H9 (cell line): Measurements from ENCODE around the gene SHANK1. TPM values are rescaled to one million over a fixed set of nuclear protein-coding genes. Genes with fewer than 3 reads are reported as not detected.

ENCODE experiments used
- DNase-seq: peaks from one replicate; pipeline ENCODE4 v3.0.0-alpha.2; 2017
- H2AFZ ChIP-seq: one replicate; pipeline ENCODE4 v1.6.1; 2013; ENCODE audit warnings: mild to moderate bottlenecking, low read length, control low read depth, moderate library complexity
- H2AK5ac ChIP-seq: 2 replicates; pipeline ENCODE4 v1.6.1; 2013; ENCODE audit warnings: low read length, control low read depth, mixed read lengths; ENCODE audit not compliant: insufficient read length
- H2BK120ac ChIP-seq: one replicate; pipeline ENCODE4 v1.6.1; 2013; ENCODE audit warnings: low read depth, mild to moderate bottlenecking, low read length, control low read depth, inconsistent platforms; ENCODE audit not compliant: poor library complexity, severe bottlenecking
- H2BK12ac ChIP-seq: 2 replicates; pipeline ENCODE4 v1.6.1; 2013; ENCODE audit warnings: low read length, control low read depth, mixed read lengths, low read depth; ENCODE audit not compliant: insufficient read length
- H2BK15ac ChIP-seq: 2 replicates; pipeline ENCODE4 v1.6.1; 2013; ENCODE audit warnings: low read depth, low read length, control low read depth
- H2BK20ac ChIP-seq: one replicate; pipeline ENCODE4 v1.6.1; 2013; ENCODE audit warnings: low read depth, mild to moderate bottlenecking, low read length, control low read depth, inconsistent platforms; ENCODE audit not compliant: poor library complexity, severe bottlenecking
- H2BK5ac ChIP-seq: 2 replicates; pipeline ENCODE4 v1.6.1; 2013; ENCODE audit warnings: low read length, control low read depth, mixed read lengths; ENCODE audit not compliant: insufficient read length
- H3K14ac ChIP-seq: 2 replicates; pipeline ENCODE4 v1.6.1; 2013; ENCODE audit warnings: low read length, control low read depth; ENCODE audit not compliant: insufficient read depth
- H3K18ac ChIP-seq: 2 replicates; pipeline ENCODE4 v1.6.1; 2013; ENCODE audit warnings: low read depth, mild to moderate bottlenecking, mixed read lengths, low read length, control low read depth; ENCODE audit not compliant: insufficient read length
- H3K23ac ChIP-seq: 2 replicates; pipeline ENCODE4 v1.6.1; 2013; ENCODE audit warnings: low read length, control low read depth, mixed read lengths, low read depth; ENCODE audit not compliant: insufficient read length
- H3K23me2 ChIP-seq: 2 replicates; pipeline ENCODE4 v1.6.1; 2013; ENCODE audit warnings: low read depth, mild to moderate bottlenecking, mixed read lengths, low read length, control low read depth; ENCODE audit not compliant: insufficient read length, poor library complexity, severe bottlenecking
- H3K27ac ChIP-seq: 2 replicates; pipeline ENCODE4 v1.5.1; 2013; ENCODE audit warnings: low read length, control low read depth, mixed read lengths, low read depth; ENCODE audit not compliant: insufficient read length
- H3K27me3 ChIP-seq: 2 replicates; pipeline ENCODE4 v1.6.1; 2013; ENCODE audit warnings: low read length, control low read depth, inconsistent platforms; ENCODE audit not compliant: insufficient read depth
- H3K4ac ChIP-seq: 2 replicates; pipeline ENCODE4 v1.6.1; 2013; ENCODE audit warnings: low read depth, mild to moderate bottlenecking, control low read depth, inconsistent platforms, low read length, moderate library complexity
- H3K4me1 ChIP-seq: 2 replicates; pipeline ENCODE4 v1.6.1; 2013; ENCODE audit warnings: low read length, control low read depth, inconsistent platforms; ENCODE audit not compliant: insufficient read depth
- H3K4me2 ChIP-seq: 2 replicates; pipeline ENCODE4 v1.6.1; 2013; ENCODE audit warnings: low read length, control low read depth, mixed read lengths; ENCODE audit not compliant: insufficient read length, insufficient read depth
- H3K56ac ChIP-seq: 2 replicates; pipeline ENCODE4 v1.6.1; 2013; ENCODE audit warnings: low read depth, mild to moderate bottlenecking, mixed read lengths, low read length, control low read depth; ENCODE audit not compliant: insufficient read length
- H3K79me1 ChIP-seq: 2 replicates; pipeline ENCODE4 v1.6.1; 2013; ENCODE audit warnings: low read depth, mild to moderate bottlenecking, moderate library complexity, low read length, control low read depth, inconsistent platforms; ENCODE audit not compliant: insufficient read depth, poor library complexity, severe bottlenecking
- H3K79me2 ChIP-seq: 2 replicates; pipeline ENCODE4 v1.6.1; 2013; ENCODE audit warnings: low read length, control low read depth, inconsistent platforms; ENCODE audit not compliant: insufficient read depth
- H3K9ac ChIP-seq: 2 replicates; pipeline ENCODE4 v1.6.1; 2013; ENCODE audit warnings: low read length, control low read depth, mixed read lengths; ENCODE audit not compliant: insufficient read length; ENCODE audit errors: extremely low read depth
- H3K9me3 ChIP-seq: one replicate; pipeline ENCODE4 v1.6.1; 2013; ENCODE audit warnings: low read depth, low read length, inconsistent platforms; ENCODE audit not compliant: control insufficient read depth
- H3T11ph ChIP-seq: one replicate; pipeline ENCODE4 v1.6.1; 2013; ENCODE audit warnings: mild to moderate bottlenecking, low read length, control low read depth, inconsistent platforms
- H4K20me1 ChIP-seq: one replicate; pipeline ENCODE4 v1.6.1; 2013; ENCODE audit not compliant: control insufficient read depth, insufficient read length, insufficient read depth
- H4K5ac ChIP-seq: 2 replicates; pipeline ENCODE4 v1.6.1; 2013; ENCODE audit warnings: low read depth, mild to moderate bottlenecking, mixed read lengths, low read length, control low read depth; ENCODE audit not compliant: insufficient read length
- H4K8ac ChIP-seq: replicated peaks from 2 replicates; pipeline ENCODE4 v1.6.1; 2013; ENCODE audit warnings: low read length, control low read depth, mixed read lengths, low read depth; ENCODE audit not compliant: insufficient read length
- H4K91ac ChIP-seq: 2 replicates; pipeline ENCODE4 v1.6.1; 2013; ENCODE audit warnings: low read depth, mild to moderate bottlenecking, moderate library complexity, mixed read lengths, low read length, control low read depth; ENCODE audit not compliant: insufficient read length
- H3K27ac Mint-ChIP-seq, 3 experiments: 2 replicates in 2 of 3; 3 replicates in 1 of 3; pipeline ENCODE4 v1.8.0; 2020 to 2021; ENCODE audit warnings: mixed read lengths in 3 of 3, mild to moderate bottlenecking in 1 of 3, moderate library complexity in 1 of 3
- H3K27me3 Mint-ChIP-seq: 2 replicates; pipeline ENCODE4 v1.8.0; 2021; ENCODE audit warnings: low read depth, mild to moderate bottlenecking, moderate library complexity, mixed read lengths
- H3K36me3 Mint-ChIP-seq, 3 experiments: 2 replicates in 2 of 3; 3 replicates in 1 of 3; pipeline ENCODE4 v1.8.0; 2020 to 2021; ENCODE audit warnings: low read depth in 3 of 3, mixed read lengths in 3 of 3; ENCODE audit not compliant: insufficient read depth in 1 of 3
- H3K4me1 Mint-ChIP-seq, 2 experiments: 2 replicates each; pipeline ENCODE4 v1.8.0; 2020; ENCODE audit warnings: mixed read lengths in 2 of 2
- H3K4me3 Mint-ChIP-seq, 2 experiments: 2 replicates in 1 of 2; 3 replicates in 1 of 2; pipeline ENCODE4 v1.8.0; 2020 to 2021; ENCODE audit warnings: mild to moderate bottlenecking in 2 of 2, mixed read lengths in 2 of 2, moderate library complexity in 1 of 2
- H3K9me3 Mint-ChIP-seq, 2 experiments: 2 replicates in 1 of 2; 3 replicates in 1 of 2; pipeline ENCODE4 v1.8.0; 2020; ENCODE audit warnings: mild to moderate bottlenecking in 2 of 2, mixed read lengths in 2 of 2, moderate library complexity in 1 of 2
- WGBS: extraction: QIAGEN DNeasy Blood & Tissue Kit; methylation state at CpG from one replicate; pipeline ENCODE4 v1.1.7; 2013; ENCODE audit warnings: missing lambda C conversion rate, low lambda C conversion rate, mixed read lengths; ENCODE audit not compliant: insufficient read length; ENCODE audit errors: extremely low coverage; 5-methylcytosine and 5-hydroxymethylcytosine counted together
- total RNA-seq: library from RNA; stranded (reverse); gene quantifications from 2 replicates; pipeline ENCODE4 v1.2.1, GENCODE V29; 2021
- TF ChIP-seq, protein P1 (sequence below): fragments of 200-600 bp; sonication (generic); conservative IDR thresholded peaks from 3 replicates; pipeline ENCODE4 v1.8.0; 2021; ENCODE audit warnings: antibody characterized with exemption, mild to moderate bottlenecking

SHANK1 gene
- total RNA-seq, 1 experiment from 2014 or later: 1.7 TPM

- Histone ChIP-seq H3K79me2 (no peaks in the 10 kb centered on the region), H2BK120ac (no peak overlapping the region), H2BK15ac (no peak overlapping the region), H3K23ac (no peak overlapping the region), H2BK5ac (no peak overlapping the region), H4K91ac (no peak overlapping the region), H3K79me1 (no peaks in the 10 kb centered on the region), H3K56ac (no peak overlapping the region), H4K8ac (no peak overlapping the region), H3K4me1 (no peaks in the 10 kb centered on the region), H3K9me3 (no peaks in the 10 kb centered on the region), H2BK20ac (no peak overlapping the region), H3T11ph (no peak overlapping the region), H2AFZ (no peak overlapping the region), H2BK12ac (no peak overlapping the region), H3K4me2 (peak overlapping the region; percentile 48), H2AK5ac (no peak overlapping the region), H4K20me1 (no peaks in the 10 kb centered on the region), H3K27ac (no peak overlapping the region), H3K4ac (no peak overlapping the region), H3K23me2 (peaks cover 6% of the 10 kb centered on the region), H3K14ac (no peak overlapping the region; the same call in 1 of the 2 replicates), H3K27me3 (peaks cover 10% of the 10 kb centered on the region), H4K5ac (no peak overlapping the region), H3K9ac (no peak overlapping the region), H3K18ac (no peak overlapping the region)
- Mint-ChIP-seq H3K27me3 (peaks cover 100% of the 10 kb centered on the region), H3K27ac (no peak overlapping the region), H3K4me3 (peak overlapping the region in 1 of 2 experiments; percentile 71; a peak in 4 of 5 replicates), H3K4me1 (peaks cover 5 to 9% of the 10 kb centered on the region in 2 experiments), H3K9me3 (peaks cover 0 to 3% of the 10 kb centered on the region in 2 experiments; a peak in 1 of 5 replicates), H3K36me3 (no peaks in the 10 kb centered on the region; a peak in 1 of 7 replicates)
- no peak for DNase-seq
- WGBS: no CpG with 5 or more reads among the region's 50 CpGs
- TF ChIP-seq, protein P1, sequence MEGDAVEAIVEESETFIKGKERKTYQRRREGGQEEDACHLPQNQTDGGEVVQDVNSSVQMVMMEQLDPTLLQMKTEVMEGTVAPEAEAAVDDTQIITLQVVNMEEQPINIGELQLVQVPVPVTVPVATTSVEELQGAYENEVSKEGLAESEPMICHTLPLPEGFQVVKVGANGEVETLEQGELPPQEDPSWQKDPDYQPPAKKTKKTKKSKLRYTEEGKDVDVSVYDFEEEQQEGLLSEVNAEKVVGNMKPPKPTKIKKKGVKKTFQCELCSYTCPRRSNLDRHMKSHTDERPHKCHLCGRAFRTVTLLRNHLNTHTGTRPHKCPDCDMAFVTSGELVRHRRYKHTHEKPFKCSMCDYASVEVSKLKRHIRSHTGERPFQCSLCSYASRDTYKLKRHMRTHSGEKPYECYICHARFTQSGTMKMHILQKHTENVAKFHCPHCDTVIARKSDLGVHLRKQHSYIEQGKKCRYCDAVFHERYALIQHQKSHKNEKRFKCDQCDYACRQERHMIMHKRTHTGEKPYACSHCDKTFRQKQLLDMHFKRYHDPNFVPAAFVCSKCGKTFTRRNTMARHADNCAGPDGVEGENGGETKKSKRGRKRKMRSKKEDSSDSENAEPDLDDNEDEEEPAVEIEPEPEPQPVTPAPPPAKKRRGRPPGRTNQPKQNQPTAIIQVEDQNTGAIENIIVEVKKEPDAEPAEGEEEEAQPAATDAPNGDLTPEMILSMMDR: no peak
Measured at GRCh38 chr19:50686310-50687032, 33.1 kb downstream of the SHANK1 start.
